T-cell (primary cell): ENCODE data around the gene FOXF1. TPM values are rescaled to one million over a fixed set of nuclear protein-coding genes. Genes with fewer than 3 reads are reported as not detected.

Source experiments
- ATAC-seq, 4 experiments: fragments of 200-7000 bp in 3 of 4; fragments of 150-1000 bp in 1 of 4; cut with Tn5 transposase; replicated peaks in 1 of 4; 1 replicate in 3 of 4; 2 replicates in 1 of 4; pipeline ENCODE4 v1.10.0; 2021; ENCODE audit warnings: moderate library complexity in 3 of 4, mild to moderate bottlenecking in 2 of 4, moderate number of reproducible peaks in 1 of 4
- CTCF ChIA-PET, 2 donors: fragments of 300-600 bp; sonication (Branson Sonifier 250); formaldehyde crosslinking; loops; one replicate each; lab custom pipeline; 2022; ENCODE audit warnings: antibody characterized with exemption in 2 of 2; lab: Charles Lee
- POLR2A ChIA-PET, 2 donors: fragments of 300-600 bp; sonication (Branson Sonifier 250); formaldehyde crosslinking; loops; one replicate each; lab custom pipeline; 2022; ENCODE audit warnings: antibody characterized with exemption in 2 of 2; lab: Charles Lee
- DNase-seq, 35 experiments: peaks; one replicate each; pipeline versions ENCODE4 v3.0.0 to v3.0.0-alpha.2; 2013 to 2023
- H3K27ac ChIP-seq: one replicate; pipeline ENCODE4 v1.5.1; 2013; ENCODE audit warnings: low read length
- H3K27me3 ChIP-seq, 2 experiments: replicated peaks in 1 of 2; 1 replicate in 1 of 2; 2 replicates in 1 of 2; pipeline versions ENCODE4 v1.6.1 to v1.7.0; 2013; ENCODE audit warnings: low read length in 1 of 2, mixed read lengths in 1 of 2; ENCODE audit not compliant: control insufficient read depth in 2 of 2, insufficient read depth in 2 of 2; ENCODE audit errors: extremely low read depth in 1 of 2
- H3K36me3 ChIP-seq, 2 donors: 1 replicate in 1 of 2; 2 replicates in 1 of 2; pipeline versions ENCODE4 v1.6.1 to v1.7.0; 2013; ENCODE audit warnings: low read length in 1 of 2; ENCODE audit not compliant: control insufficient read depth in 2 of 2, insufficient read depth in 1 of 2; ENCODE audit errors: extremely low read depth in 1 of 2
- H3K4me1 ChIP-seq, 2 experiments: 1 replicate in 1 of 2; 2 replicates in 1 of 2; pipeline versions ENCODE4 v1.6.1 to v1.7.0; 2013; ENCODE audit warnings: low read length in 2 of 2, mixed read lengths in 1 of 2; ENCODE audit not compliant: insufficient read depth in 2 of 2, control insufficient read depth in 1 of 2; ENCODE audit errors: extremely low read depth in 1 of 2
- H3K4me3 ChIP-seq, 2 donors: 1 replicate in 1 of 2; 2 replicates in 1 of 2; pipeline versions ENCODE4 v1.5.1 to v1.7.0; 2013; ENCODE audit warnings: mild to moderate bottlenecking in 2 of 2, low read length in 1 of 2, moderate library complexity in 1 of 2; ENCODE audit not compliant: control insufficient read depth in 1 of 2; ENCODE audit errors: extremely low read depth in 1 of 2
- H3K9me3 ChIP-seq: 2 replicates; pipeline ENCODE4 v1.7.0; 2013
- H3K27ac Mint-ChIP-seq, 2 donors: one replicate each; pipeline ENCODE4 v1.8.0; 2020 to 2021; ENCODE audit warnings: mild to moderate bottlenecking in 2 of 2, mixed read lengths in 2 of 2
- H3K27me3 Mint-ChIP-seq, 2 donors: one replicate each; pipeline ENCODE4 v1.8.0; 2021 to 2022; ENCODE audit warnings: mixed read lengths in 2 of 2
- H3K36me3 Mint-ChIP-seq: one replicate; pipeline ENCODE4 v1.8.0; 2021; ENCODE audit warnings: mixed read lengths
- H3K4me1 Mint-ChIP-seq, 3 donors: one replicate each; pipeline ENCODE4 v1.8.0; 2020 to 2022; ENCODE audit warnings: mixed read lengths in 3 of 3, mild to moderate bottlenecking in 1 of 3
- H3K4me3 Mint-ChIP-seq, 3 donors: one replicate each; pipeline ENCODE4 v1.8.0; 2020 to 2022; ENCODE audit warnings: mild to moderate bottlenecking in 3 of 3, mixed read lengths in 3 of 3, moderate library complexity in 3 of 3
- H3K9me3 Mint-ChIP-seq, 3 donors: one replicate each; pipeline ENCODE4 v1.8.0; 2020 to 2022; ENCODE audit warnings: mixed read lengths in 3 of 3
- WGBS: methylation state at CpG from one replicate; pipeline ENCODE4 v1.1.5; 2013; ENCODE audit warnings: missing lambda C conversion rate; ENCODE audit not compliant: insufficient coverage; 5-methylcytosine and 5-hydroxymethylcytosine counted together
- total RNA-seq, 35 experiments: library from RNA in 6 of 35; stranded (reverse) in 6 of 35; fragments of 120-200 nt in 1 of 35; gene quantifications; one replicate each; pipeline versions ENCODE4 v1.2.1 to v1.2.4 and lab custom pipeline; 2013 to 2026

FOXF1 gene
- total RNA-seq, 5 donors from 2014 or later (not counting 1 experiment from before 2014, with no cell fraction given): 0.15 TPM; not detected in 4

- H3K27me3 ChIP-seq: no peaks in the 10 kb centered on the region
- no peaks in the 10 kb centered on the region for H3K4me1 ChIP-seq
- H3K36me3 ChIP-seq: peaks cover 18 to 55% of the 10 kb centered on the region in 2 donors
- ATAC-seq (no peak), DNase-seq (no peak)
- no peaks in the 10 kb centered on the region for H3K9me3 ChIP-seq
- no peak overlapping the region for H3K27ac ChIP-seq
- H3K4me3 ChIP-seq: no peak overlapping the region
- H3K36me3 Mint-ChIP-seq: peaks cover 38% of the 10 kb centered on the region
- H3K27me3 Mint-ChIP-seq: no peaks in the 10 kb centered on the region
- 97% methylated on average over 4 of the region's 4 CpGs for WGBS
- no peaks in the 10 kb centered on the region for H3K4me1 Mint-ChIP-seq
- ChIA-PET POLR2A (no interaction called here), CTCF (no interaction called here)
- no peak overlapping the region for H3K4me3 Mint-ChIP-seq
- H3K27ac Mint-ChIP-seq: no peak overlapping the region
- H3K9me3 Mint-ChIP-seq: no peaks in the 10 kb centered on the region
Measured at GRCh38 chr16:86537486-86537885, 27.2 kb downstream of the FOXF1 start.

- no peak overlapping the region for H3K4me3 ChIP-seq
- Mint-ChIP-seq H3K27me3 (no peaks in the 10 kb centered on the region), H3K36me3 (peaks cover 46% of the 10 kb centered on the region), H3K9me3 (no peaks in the 10 kb centered on the region), H3K4me3 (no peak overlapping the region), H3K4me1 (no peaks in the 10 kb centered on the region), H3K27ac (no peak overlapping the region)
- CTCF ChIA-PET: no interaction called here
- H3K4me1 ChIP-seq: no peaks in the 10 kb centered on the region
- H3K9me3 ChIP-seq: no peaks in the 10 kb centered on the region
- POLR2A ChIA-PET: no interaction called here
- 92% methylated on average over 15 of the region's 17 CpGs for WGBS
- DNase-seq: no peak
- no peaks in the 10 kb centered on the region for H3K27me3 ChIP-seq
- H3K27ac ChIP-seq: no peak overlapping the region
- no peak for ATAC-seq
- H3K36me3 ChIP-seq: peaks cover 18 to 63% of the 10 kb centered on the region in 2 donors
Measured at GRCh38 chr16:86538196-86538780, 28.0 kb downstream of the FOXF1 start.

DNA sequence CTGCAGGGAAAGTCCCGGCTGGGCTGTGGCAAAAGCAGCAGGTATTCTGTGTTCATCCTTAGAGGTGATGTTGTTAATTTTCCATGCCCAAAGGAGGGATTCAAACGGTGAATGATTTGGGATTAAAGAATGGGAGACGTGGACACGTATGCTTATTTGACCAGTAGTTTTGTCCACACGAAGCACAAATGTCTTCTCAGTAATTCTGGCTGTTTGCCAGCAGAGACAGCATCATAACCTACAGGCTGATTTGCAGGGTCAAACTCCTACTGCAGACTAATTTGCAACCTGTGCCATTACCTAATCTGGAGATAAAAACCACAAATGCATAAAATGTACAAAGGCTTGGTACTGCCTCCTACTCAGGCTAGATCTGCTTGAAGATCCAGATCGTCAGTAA, 30.6 kb downstream of the FOXF1 start:
- H3K9me3 ChIP-seq: no peaks in the 10 kb centered on the region
- no peaks in the 10 kb centered on the region for H3K27me3 Mint-ChIP-seq
- no peaks in the 10 kb centered on the region for H3K4me1 ChIP-seq
- H3K4me3 Mint-ChIP-seq: no peak overlapping the region
- CTCF ChIA-PET: no interaction called here
- no peaks in the 10 kb centered on the region for H3K9me3 Mint-ChIP-seq
- DNase-seq (no peak), ATAC-seq (no peak)
- H3K27ac ChIP-seq: no peak overlapping the region
- H3K36me3 Mint-ChIP-seq: peaks cover 68% of the 10 kb centered on the region
- H3K27ac Mint-ChIP-seq: no peak overlapping the region
- peaks cover 0 to 4% (median 0%) of the 10 kb centered on the region in 3 donors for H3K4me1 Mint-ChIP-seq
- POLR2A ChIA-PET: no interaction called here
- 97% methylated on average over 5 of the region's 6 CpGs for WGBS
- H3K36me3 ChIP-seq: peaks cover 32 to 74% of the 10 kb centered on the region in 2 donors
- no peaks in the 10 kb centered on the region for H3K27me3 ChIP-seq
- no peak overlapping the region for H3K4me3 ChIP-seq

- DNase-seq: no peak
- H3K4me3 Mint-ChIP-seq: no peak overlapping the region
- no peak overlapping the region for H3K4me3 ChIP-seq
- no peaks in the 10 kb centered on the region for H3K27me3 Mint-ChIP-seq
- no peak for ATAC-seq
- H3K9me3 ChIP-seq: no peaks in the 10 kb centered on the region
- no peak overlapping the region for H3K27ac Mint-ChIP-seq
- no peaks in the 10 kb centered on the region for H3K27me3 ChIP-seq
- H3K4me1 Mint-ChIP-seq: peaks cover 0 to 4% (median 0%) of the 10 kb centered on the region in 3 donors
- no peaks in the 10 kb centered on the region for H3K4me1 ChIP-seq
- H3K36me3 Mint-ChIP-seq: peaks cover 75% of the 10 kb centered on the region
- 96% methylated on average over 5 of the region's 11 CpGs for WGBS
- CTCF ChIA-PET: no interaction called here
- H3K27ac ChIP-seq: no peak overlapping the region
- POLR2A ChIA-PET: no interaction called here
- H3K9me3 Mint-ChIP-seq: no peaks in the 10 kb centered on the region
- H3K36me3 ChIP-seq: peaks cover 33 to 78% of the 10 kb centered on the region in 2 donors
Measured at GRCh38 chr16:86541560-86541959, 31.2 kb downstream of the FOXF1 start.

DNA sequence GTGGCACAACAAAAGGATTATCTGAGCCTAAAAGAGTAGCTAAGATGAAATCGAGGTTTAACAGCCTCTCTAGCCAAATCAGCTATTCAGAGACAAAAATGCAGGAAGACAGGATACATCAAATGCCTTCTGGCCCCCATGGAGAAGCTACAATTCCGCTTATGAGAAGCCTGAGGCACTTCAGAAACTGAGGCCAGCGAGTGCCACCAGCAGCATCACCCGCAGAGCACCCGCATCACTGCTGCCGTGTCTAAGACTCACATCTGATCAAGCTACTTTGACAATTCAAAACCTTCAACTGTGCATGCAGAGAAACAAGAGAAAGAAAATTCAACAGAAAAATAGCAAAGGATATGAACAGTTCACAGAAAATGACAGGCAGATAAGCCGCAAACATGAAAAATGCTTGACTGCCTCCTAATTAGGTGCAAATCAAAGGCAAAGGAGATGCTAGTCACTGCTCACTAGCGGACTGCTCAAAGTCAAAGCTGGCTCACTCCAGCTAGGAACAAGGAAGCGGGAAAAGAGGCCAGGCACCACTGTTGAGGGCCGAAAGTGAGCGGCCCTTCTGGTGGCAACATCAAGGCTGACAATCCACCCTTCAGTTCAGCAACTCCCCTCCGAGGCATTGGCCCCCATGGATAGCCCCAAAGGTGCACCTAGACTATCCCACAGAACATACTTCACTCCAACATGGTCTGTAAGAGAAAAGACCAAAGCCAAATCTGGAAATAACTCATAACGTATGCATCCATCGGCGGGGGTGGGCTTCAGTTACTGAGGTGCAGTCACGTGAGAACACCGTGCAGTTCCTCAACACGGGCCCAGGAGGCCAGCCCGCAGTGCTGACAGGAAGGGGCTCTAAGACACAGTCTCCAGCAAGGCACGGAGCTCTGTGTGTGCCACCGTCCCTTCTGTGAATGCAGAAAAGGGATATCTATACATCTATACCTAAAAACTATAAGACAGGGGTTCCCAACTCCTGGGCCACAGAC, 32.7 kb downstream of the FOXF1 start:
- no peaks in the 10 kb centered on the region for H3K9me3 ChIP-seq
- H3K27ac ChIP-seq: no peak overlapping the region
- ChIA-PET POLR2A (no interaction called here), CTCF (no interaction called here)
- no peak for DNase-seq
- H3K36me3 ChIP-seq: peaks cover 31 to 82% of the 10 kb centered on the region in 2 donors
- no peak overlapping the region for H3K27ac Mint-ChIP-seq
- H3K4me1 ChIP-seq: no peaks in the 10 kb centered on the region
- H3K27me3 Mint-ChIP-seq: no peaks in the 10 kb centered on the region
- ATAC-seq: no peak
- H3K27me3 ChIP-seq: no peaks in the 10 kb centered on the region
- no peak overlapping the region for H3K4me3 Mint-ChIP-seq
- peaks cover 0 to 4% (median 0%) of the 10 kb centered on the region in 3 donors for H3K4me1 Mint-ChIP-seq
- WGBS: 91% methylated on average over 11 of the region's 21 CpGs
- H3K9me3 Mint-ChIP-seq: no peaks in the 10 kb centered on the region
- no peak overlapping the region for H3K4me3 ChIP-seq
- H3K36me3 Mint-ChIP-seq: peaks cover 78% of the 10 kb centered on the region

- Mint-ChIP-seq H3K27me3 (no peaks in the 10 kb centered on the region), H3K27ac (no peak overlapping the region), H3K36me3 (peaks cover 70% of the 10 kb centered on the region), H3K4me3 (no peak overlapping the region), H3K9me3 (no peaks in the 10 kb centered on the region), H3K4me1 (peaks cover 0 to 4% (median 0%) of the 10 kb centered on the region in 3 donors)
- H3K9me3 ChIP-seq: no peaks in the 10 kb centered on the region
- CTCF ChIA-PET: no interaction called here
- H3K4me3 ChIP-seq: no peak overlapping the region
- H3K27me3 ChIP-seq: no peaks in the 10 kb centered on the region
- no peak for ATAC-seq
- DNase-seq: no peak
- 85% methylated on average over 10 of the region's 12 CpGs for WGBS
- no peaks in the 10 kb centered on the region for H3K4me1 ChIP-seq
- POLR2A ChIA-PET: no interaction called here
- no peak overlapping the region for H3K27ac ChIP-seq
- peaks cover 21 to 69% of the 10 kb centered on the region in 2 donors for H3K36me3 ChIP-seq
Measured at GRCh38 chr16:86545481-86545880, 35.2 kb downstream of the FOXF1 start.
